ENCODE results near the gene ZBTB32.
A peak's percentile ranks its signal among the peaks of the same experiment; 100 is the strongest.

The ZBTB32 gene

DNA sequence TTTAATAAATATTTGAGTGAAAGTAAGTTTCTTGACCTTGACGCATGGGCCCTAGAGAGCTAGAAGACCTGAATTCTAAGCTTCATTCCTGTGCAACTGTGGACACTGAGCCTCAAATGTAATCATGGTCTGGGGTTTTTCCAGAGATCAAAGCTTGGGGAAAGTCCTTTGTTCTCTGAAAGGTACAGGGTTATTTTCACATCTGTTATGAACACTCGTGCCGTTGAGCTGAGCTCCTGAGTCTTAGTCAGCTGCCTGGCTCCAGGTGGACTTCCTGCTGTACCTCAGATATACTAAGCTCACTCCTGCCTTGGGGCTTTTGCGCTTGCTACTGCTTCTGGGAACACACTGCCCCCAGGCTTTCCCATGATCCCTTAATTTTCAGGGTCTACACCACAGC, 7.5 kb upstream of the ZBTB32 start:
- no peak for DNase-seq

DNA sequence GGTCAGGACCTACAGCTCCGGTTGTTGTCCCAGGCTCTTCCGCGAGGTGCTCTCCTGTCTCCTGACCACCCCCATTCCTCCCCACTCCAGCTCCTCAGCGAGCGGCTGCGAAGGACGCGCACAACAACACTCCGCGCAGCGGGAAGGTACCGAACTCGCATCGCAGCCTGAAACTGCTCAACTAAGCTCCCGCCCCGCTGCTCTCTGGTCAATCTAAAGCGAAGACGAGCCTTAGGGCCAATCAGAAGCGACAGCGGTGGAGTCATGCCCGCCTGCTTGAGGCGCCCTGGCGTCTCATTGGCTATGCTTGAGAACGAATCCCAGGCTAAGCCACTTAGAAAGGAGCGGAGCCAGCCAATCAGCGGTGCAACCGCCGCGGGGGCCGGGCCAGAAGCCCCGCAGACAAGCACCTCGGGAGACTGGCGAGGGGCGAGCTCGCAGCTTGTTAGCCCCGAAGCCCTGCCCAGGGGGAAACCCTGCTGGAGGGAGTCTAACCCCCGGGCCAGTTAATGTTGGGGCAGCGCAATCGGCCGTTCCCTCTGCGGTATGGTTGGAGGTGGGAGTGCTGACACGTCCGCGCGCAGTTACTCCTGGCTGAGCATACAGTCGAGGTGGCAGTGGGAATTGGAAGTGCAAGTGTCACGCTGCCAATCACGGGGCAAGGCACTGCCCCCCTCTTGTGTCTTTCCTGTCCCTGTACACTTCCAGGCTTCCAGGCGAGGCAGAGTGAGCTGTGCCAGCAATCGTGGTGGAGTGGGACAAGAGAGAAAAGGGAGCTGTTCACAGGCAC, 1.9 kb upstream of the ZBTB32 start:
- DNase-seq, result peak; percentile 93

DNA sequence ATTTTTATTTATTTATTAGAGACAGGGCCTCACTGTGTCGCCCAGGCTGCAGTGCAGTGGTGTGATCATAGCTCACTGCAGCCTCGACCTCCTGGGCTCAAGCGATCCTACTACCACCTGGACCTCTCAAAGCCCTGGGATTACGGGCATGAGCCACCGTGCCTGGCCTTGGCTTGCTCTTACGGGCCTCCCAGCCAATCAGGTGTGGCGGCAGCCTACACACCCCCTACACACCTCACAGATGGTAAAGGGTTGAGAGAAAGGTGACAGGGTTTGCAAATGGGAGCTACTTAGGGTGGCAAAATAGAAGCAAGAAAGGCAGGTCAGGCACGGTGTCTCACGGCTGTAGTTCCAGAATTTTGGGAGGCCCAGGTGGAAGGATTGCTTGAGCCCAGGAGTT, 1.0 kb upstream of the ZBTB32 start:
- DNase-seq, result no peak

DNA sequence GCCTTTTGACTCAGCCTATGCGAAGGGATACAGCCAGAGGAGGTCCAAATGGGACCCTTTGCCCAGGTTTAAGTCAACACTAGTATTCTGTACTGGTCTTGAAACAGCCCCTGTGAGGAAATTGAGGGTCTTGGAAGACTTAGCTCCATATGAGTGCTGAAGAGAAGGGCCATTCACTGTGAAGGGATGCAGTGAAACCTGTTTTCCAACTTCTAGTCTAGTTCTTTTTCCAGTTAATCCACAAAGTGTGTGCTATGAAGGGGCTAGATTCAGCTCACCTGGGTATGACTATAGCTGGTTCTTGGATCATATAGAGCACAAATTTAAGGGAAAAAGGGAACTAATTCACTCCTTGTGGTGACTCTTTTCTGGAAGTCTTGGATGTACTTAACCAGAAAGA, 4.0 kb downstream of the ZBTB32 start:
- no peak for DNase-seq

DNA sequence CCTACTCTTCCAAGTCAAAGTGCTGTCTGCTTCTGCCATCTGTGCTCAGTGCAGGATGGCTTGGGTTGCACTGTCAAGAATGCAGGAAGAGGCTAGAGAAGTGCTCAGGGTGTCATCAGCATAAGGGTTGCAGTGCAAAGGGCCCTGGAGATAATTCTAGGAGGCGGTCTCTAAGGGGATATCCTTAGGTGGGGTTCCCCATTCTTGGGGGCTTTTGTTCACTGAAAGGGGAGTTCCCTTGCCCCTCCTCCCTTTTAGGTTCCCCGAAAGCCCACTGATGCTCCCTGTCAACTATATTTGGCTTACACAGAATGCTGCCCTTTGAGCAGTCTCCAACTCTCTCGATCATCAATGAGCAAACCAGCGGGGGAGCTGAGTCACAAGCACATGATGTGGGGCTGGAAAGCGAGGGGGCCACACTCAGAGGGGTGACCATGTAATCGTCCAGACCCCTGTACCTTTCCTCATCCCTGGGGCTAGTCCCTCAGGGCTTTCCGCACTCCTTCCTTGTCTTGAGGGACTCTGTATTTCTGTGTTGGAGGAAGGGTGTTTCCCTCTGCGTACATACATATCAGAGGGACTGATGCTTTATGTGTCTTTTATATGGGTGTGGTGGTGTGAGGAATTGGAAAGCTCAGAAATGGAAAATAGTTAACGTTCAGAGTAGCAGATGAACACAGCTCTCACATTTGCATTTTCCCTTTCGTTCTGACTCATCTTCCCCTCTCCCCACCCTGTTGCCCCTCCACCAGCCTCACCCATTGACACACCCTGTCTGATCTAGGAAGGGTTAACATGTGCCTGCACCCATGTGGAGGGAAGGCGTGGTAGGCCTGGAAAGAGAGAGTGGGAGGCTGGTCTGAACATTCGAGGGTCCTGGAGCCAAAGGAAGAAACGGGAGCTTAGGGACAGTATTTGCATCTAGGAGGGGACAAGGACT, 6.7 kb downstream of the ZBTB32 start:
- peak; percentile 90 for DNase-seq

DNA sequence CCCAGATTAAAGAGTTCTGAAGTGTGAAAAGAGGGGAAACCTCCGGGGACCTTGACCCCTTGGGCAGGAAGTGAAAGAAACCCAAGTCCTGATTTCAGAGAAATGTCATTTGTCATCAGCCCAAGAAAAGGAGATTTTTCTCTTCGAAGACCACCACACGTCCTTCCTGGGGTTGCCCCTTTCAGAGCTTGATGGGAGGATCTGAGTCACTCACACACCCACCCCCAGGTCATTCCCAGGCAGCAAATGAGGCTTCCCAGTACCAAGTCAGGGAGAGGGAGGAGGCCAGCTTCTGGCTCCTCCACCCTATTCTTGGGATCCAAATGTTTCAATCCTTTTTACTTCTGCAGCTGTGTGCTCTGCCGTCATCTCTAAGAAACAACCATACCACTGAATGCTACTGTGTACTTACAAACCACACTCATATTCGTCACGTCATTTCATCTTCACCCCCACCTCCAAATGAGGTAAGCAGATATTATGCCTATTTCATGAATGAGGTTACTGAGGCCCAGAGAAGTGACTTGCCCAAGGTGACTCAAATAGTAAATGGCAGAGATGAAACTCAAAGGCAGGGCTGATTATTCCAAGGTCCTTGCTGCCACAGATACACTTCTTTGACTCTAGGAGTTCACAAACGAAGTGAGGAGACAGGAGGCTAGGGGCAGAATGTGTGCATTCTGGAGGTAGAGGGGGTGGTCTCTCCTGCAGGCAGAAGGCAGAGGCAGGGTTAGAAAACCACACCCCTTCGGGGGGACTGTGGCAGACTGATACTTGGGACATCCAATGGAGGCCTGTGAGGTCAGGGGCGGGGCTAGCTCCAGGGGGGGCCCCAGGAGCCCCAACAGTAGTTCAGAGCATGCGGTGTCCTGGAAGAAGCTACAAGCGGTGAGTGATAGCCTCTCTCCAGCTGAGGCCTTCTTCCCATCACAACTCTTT, 8.5 kb downstream of the ZBTB32 start:
- DNase-seq, result peak; percentile 89

DNA sequence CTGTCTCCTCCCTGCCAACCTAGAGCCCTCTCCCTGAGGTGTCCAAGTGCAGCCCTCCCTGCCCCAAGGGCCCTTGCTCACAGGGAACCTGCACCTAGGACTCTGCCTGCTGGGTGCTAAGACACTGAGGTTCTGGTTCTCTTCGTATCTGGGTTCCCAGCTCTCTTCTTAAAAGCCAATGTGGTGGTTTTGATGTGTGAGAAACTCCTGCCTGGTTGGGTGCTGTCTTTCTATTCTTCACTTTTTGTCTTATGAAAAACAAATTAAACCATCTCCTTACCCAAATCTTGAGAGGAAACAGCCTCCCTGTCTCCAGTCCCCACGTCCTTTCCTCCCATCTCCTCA, 9.1 kb downstream of the ZBTB32 start:
- no peak for DNase-seq

DNA sequence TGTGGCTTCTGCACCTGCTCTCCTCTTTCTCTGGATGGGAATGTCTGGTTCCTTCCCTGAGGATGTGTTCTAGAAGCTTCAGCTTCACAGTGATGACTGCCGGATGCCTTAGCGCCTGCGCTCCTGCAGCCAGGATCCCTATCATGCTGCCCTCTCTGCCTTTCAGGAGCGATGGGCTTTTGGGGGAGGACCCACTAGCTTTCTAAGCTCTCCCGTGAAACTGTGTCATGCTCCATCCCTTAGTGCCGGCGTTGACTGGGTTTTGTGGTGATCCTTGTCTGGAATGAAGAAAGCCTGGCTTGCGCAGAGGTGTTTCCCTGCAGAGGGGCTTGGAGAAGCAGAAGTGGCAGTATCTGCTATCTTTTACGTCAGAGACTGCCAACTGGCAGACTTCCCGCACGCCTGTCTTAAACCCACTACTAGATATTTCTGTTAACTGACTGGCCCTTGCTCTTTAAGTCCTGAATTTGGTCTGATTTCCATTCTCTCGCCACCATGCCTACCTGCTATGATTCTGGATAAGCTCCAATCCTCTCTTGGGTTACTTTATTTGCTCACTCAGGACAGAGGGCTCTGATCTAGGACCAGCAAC, 9.6 kb downstream of the ZBTB32 start:
- DNase-seq, result no peak

DNA sequence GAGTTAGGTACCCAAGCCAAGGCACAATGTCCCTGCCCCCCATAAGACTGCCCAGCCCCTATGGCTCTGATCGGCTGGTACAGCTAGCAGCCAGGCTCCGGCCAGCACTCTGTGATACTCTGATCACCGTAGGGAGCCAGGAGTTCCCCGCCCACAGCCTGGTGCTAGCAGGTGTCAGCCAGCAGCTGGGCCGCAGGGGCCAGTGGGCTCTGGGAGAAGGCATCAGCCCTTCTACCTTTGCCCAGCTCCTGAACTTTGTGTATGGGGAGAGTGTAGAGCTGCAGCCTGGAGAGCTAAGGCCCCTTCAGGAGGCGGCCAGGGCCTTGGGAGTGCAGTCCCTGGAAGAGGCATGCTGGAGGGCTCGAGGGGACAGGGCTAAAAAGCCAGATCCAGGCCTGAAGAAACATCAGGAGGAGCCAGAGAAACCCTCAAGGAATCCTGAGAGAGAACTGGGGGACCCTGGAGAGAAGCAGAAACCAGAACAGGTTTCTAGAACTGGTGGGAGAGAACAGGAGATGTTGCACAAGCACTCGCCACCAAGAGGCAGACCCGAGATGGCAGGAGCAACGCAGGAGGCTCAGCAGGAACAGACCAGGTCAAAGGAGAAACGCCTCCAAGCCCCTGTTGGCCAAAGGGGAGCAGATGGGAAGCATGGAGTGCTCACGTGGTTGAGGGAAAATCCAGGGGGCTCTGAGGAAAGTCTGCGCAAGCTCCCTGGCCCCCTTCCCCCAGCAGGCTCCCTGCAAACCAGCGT, 10.4 kb downstream of the ZBTB32 start:
- DNase-seq, result no peak

DNA sequence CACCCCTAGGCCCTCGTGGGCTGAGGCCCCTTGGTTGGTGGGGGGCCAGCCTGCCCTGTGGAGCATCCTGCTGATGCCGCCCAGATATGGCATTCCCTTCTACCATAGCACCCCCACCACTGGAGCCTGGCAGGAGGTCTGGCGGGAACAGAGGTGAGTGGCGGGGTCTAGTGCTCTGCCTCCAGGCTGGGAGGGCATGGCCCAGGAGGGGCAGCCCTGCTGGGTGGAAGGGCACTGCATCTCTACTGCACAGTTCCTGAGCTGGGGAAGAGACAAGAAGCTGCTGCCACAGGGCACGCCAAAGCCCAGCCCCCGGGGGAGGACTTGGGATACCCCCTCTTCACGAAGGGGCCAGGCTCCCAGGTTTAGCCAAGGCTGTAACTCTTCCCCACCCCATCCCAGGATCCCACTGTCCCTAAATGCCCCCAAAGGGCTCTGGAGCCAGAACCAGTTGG, 11.0 kb downstream of the ZBTB32 start:
- DNase-seq, result no peak

DNA sequence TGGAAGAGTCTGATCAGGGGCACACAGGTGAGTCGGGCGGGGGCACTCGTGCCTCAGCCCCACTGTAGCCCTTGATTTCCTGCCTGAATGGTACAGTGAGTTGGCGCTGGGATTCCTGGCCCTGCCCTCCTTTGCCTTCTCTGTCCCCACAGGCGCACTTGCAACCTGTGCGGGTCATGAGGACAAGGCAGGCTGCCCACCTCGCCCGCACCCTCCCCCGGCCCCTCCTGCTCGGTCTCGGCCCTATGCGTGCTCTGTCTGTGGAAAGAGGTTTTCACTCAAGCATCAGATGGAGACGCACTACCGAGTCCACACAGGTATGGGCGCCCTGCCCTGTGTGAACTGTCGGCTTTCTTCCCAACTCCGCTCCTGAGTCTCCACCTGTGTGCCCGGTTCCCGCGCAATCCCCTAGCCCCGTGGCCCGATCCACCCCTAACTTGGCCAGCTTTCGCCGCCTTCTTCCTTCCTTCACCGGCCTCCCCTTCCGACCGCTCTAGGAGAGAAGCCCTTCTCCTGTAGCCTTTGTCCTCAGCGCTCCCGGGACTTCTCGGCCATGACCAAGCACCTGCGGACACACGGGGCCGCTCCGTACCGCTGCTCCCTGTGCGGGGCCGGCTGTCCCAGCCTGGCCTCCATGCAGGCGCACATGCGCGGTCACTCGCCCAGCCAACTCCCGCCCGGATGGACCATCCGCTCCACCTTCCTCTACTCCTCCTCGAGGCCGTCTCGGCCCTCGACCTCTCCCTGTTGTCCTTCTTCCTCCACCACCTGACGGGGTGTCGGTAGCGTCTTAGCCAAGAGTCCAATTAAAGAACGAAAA, 11.8 kb downstream of the ZBTB32 start:
- DNase-seq, result peak; percentile 76

DNA sequence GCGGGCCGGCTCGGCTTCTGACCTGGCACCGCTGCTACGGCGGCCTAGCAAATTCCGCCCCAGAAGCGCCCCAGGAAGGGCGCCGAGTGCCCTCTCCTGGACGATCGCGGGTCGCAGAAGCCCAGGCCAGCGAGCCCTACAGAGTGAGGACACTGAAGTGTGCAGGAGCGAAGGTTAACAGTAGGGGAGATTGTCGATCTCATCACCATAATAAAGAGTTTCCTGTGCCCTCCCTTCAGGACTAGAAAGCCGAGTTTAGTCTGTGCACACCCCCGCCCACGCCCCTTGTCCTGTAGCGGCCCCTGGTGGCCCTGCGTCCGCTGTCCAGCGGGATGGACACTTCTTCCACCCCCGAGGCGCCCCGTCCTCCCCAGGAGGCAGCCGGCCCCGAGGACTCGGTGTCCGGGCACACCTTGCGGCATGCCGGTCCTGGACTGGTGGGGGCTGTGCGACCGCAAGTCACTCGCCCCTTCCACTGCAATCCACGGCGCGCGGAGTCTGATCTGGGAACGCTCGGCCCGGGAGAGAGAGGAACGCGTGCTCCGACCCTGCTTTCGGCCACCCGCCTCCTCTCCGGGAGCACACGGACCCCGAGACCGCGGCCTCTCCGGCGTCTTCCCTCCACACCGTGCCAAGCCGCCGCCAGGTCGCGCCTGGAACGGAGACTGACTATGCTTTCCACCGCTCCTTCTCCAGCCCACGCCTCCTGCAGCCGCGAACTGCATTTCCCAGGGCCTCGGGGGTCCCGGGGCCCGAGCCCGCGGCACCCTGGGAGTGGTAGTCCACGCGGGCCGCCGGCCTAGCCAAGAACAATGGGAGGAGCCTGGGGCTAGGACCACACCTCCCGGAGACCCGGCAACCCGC, 12.7 kb downstream of the ZBTB32 start:
- DNase-seq, result peak; percentile 97

DNA sequence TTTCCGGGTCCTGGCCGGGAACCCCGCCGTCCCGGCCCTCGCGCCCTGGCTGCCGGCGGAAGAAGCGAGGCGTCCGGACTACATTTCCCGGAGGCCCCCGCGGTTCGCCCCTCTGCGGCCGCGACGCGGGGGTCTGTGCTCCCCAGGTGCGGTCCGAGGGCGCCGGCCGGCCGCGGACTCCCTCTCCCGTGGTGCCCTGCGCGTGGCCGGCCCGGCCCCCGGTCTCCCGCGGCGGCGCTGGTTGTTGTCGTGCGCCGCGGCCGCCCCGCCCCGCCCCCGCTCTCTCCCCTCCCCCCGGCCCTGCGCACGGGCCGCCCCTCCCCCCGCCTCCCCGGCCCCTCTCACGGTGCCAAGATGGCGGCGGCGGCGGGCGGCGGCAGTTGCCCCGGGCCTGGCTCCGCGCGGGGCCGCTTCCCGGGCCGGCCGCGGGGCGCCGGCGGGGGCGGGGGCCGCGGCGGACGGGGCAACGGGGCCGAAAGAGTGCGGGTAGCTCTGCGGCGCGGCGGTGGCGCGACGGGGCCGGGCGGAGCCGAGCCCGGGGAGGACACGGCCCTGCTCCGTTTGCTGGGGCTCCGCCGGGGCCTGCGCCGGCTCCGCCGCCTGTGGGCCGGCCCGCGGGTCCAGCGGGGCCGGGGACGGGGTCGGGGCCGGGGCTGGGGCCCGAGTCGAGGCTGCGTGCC, 13.4 kb downstream of the ZBTB32 start, which contains the start of gene KMT2B:
TSS of gene KMT2B (plus strand) at position 339 of the 680 bp plus-strand sequence. CDS start at position 355, 16 bp downstream.
- DNase-seq, result no peak

DNA sequence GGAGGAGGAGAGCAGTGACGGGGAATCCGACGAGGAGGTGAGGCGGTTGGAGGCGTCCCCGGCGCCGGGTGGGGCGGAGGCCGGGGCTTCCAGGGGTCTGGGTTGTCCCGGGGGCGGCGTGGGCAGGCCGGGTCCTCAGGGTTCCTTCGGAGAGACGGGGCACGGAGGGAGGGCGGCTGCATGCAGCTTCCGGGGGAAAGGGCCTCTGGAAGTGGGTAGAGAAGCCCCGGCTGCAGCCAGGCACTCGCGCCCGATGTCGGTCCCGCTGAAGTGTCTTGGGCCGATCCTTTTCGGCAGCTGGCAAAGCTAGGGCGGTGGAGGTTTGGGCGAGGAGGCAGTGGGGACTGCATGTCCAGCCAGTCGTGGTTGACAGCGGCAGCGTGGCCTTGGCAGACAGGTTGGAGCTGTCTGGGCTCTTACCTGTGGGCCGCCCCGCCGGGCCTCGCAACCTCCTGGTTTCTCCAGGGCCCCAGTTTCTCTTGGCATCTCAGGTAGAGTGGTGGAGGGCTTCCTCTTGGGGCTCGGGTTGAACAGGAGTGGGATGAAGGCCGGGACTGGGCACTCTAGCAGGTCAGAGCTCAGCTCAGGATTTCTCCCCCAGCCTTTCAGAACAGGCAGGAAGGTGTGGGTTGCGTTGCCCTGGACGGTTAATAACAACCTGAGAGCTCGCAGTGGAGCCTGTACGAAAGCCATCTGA, 14.1 kb downstream of the ZBTB32 start:
- DNase-seq, result peak; percentile 88

DNA sequence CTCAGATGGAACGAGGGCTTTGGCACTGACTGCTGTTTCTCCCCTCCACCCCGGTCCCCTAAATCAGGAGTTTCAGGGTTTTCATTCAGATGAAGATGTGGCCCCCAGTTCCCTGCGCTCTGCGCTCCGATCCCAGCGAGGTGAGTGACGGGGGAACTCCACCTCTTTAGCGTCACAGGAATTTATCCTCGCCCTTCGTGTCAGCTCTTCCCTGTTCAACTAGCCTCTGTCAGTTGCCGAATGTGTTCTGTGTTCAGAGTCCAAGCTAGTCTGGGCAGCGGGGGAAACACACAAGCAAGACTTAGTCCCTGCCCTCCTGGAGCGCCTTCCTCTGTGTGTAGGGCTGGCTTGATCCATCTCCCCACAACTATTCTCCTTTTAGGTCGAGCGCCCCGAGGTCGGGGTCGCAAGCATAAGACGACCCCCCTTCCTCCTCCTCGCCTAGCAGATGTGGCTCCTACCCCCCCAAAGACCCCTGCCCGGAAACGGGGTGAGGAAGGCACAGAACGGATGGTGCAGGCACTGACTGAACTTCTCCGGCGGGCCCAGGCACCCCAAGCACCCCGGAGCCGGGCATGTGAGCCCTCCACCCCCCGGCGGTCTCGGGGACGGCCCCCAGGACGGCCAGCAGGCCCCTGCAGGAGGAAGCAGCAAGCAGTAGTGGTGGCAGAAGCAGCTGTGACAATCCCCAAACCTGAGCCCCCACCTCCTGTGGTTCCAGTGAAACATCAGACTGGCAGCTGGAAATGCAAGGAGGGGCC, 15.2 kb downstream of the ZBTB32 start:
- DNase-seq, result no peak

DNA sequence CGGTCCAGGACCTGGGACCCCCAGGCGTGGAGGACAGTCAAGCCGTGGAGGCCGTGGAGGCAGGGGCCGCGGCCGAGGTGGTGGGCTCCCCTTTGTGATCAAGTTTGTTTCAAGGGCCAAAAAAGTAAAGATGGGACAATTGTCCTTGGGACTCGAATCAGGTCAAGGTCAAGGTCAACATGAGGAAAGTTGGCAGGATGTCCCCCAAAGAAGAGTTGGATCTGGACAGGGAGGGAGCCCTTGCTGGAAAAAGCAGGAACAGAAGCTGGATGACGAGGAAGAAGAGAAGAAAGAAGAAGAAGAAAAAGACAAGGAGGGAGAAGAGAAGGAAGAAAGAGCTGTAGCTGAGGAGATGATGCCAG, 15.8 kb downstream of the ZBTB32 start:
- no peak for DNase-seq

DNA sequence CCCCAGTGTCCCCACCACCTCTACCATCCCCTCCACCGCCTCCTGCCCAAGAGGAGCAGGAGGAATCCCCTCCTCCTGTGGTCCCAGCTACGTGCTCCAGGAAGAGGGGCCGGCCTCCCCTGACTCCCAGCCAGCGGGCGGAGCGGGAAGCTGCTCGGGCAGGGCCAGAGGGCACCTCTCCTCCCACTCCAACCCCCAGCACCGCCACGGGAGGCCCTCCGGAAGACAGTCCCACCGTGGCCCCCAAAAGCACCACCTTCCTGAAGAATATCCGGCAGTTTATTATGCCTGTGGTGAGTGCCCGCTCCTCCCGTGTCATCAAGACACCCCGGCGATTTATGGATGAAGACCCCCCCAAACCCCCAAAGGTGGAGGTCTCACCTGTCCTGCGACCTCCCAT, 16.3 kb downstream of the ZBTB32 start:
- DNase-seq, result no peak

DNA sequence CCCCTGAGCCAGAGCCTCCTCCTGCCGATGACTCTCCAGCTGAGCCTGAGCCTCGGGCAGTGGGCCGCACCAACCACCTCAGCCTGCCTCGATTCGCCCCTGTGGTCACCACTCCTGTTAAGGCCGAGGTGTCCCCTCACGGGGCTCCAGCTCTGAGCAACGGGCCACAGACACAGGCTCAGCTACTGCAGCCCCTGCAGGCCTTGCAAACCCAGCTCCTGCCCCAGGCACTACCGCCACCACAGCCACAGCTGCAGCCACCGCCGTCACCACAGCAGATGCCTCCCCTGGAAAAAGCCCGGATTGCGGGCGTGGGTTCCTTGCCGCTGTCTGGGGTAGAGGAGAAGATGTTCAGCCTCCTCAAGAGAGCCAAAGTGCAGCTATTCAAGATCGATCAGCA, 17.0 kb downstream of the ZBTB32 start:
- DNase-seq, result no peak

All from activated CD8-positive, alpha-beta memory T cell treated with anti-CD3 and anti-CD28 coated beads for 24 hours (primary cell).